T-helper 1 cell treated with Interleukin-12 subunit alpha and Interleukin-12 subunit beta and Interleukin-4 antibody, amounts not matched to agents 30 ng/mL and 1 ng/mL, for 36 hours (primary cell): ENCODE measurements around the gene SPAAR. TPM values are rescaled to one million over a fixed set of nuclear protein-coding genes. Genes with fewer than 3 reads are reported as not detected.
"Not testable (repeated sequence)": the region's sequence is repeated elsewhere in the genome, so short reads cannot be mapped to it uniquely, and the experiment has no call there.

Source experiments
- intact Hi-C: fragments of 100-400 bp; cut with micrococcal nuclease; formaldehyde crosslinking; loops from one replicate; pipeline ENCODE4 v1.15.1; 2024
- total RNA-seq: library from RNA; stranded (reverse); gene quantifications from 2 replicates; pipeline ENCODE4 v1.2.3, GENCODE V29; 2022

The SPAAR gene
- total RNA-seq, 1 donor from 2014 or later, result not detected

- intact Hi-C loops, result loop anchor here (1.0 kb wide), 3 partner anchors 8 to 120 kb away; no protein-coding TSS in a partner anchor
These were observed 6.2 kb upstream of the SPAAR start for GRCh38 chr9:35903049-35903448.

- intact Hi-C loops, result no loop called here
These were observed 5.0 kb upstream of the SPAAR start for GRCh38 chr9:35904338-35904737.

- intact Hi-C loops, result no loop called here
These were observed 4.1 kb upstream of the SPAAR start for GRCh38 chr9:35905051-35905781.

GRCh38 chr9:35905912-35906679, 3.2 kb upstream of the SPAAR start, which contains the start of gene HRCT1:
HRCT1 (plus strand) TSS chr9:35906202; CDS start chr9:35906288, 86 bp downstream.
- intact Hi-C loops, result no loop called here

- intact Hi-C loops, result no loop called here
These were observed 2.2 kb upstream of the SPAAR start for GRCh38 chr9:35906923-35907699.

GRCh38 chr9:35907711-35908503, 1.4 kb upstream of the SPAAR start:
- intact Hi-C loops, result no loop called here

- intact Hi-C loops, result no loop called here
These were observed 675 bp upstream of the SPAAR start for GRCh38 chr9:35908504-35909125.

- intact Hi-C loops, result no loop called here
These were observed 660 bp downstream of the SPAAR start for GRCh38 chr9:35909687-35910612.

- intact Hi-C loops, result loop anchor here (1.0 kb wide), 2 partner anchors 7 to 174 kb away; no protein-coding TSS in a partner anchor
These were observed 1.5 kb downstream of the SPAAR start for GRCh38 chr9:35910613-35911359.

- intact Hi-C loops, result loop anchor here (1.0 kb wide), 2 partner anchors 8 to 175 kb away; no protein-coding TSS in a partner anchor
These were observed 2.4 kb downstream of the SPAAR start for GRCh38 chr9:35911690-35912089.

- intact Hi-C loops, result no loop called here
These were observed 3.6 kb downstream of the SPAAR start for GRCh38 chr9:35912791-35913400.

GRCh38 chr9:35913429-35913828, 4.1 kb downstream of the SPAAR start:
- intact Hi-C loops, result not testable (repeated sequence)

GRCh38 chr9:35914301-35914807, 5.1 kb downstream of the SPAAR start:
- intact Hi-C loops, result no loop called here

GRCh38 chr9:35915681-35916294, 6.5 kb downstream of the SPAAR start:
- intact Hi-C loops, result no loop called here

GRCh38 chr9:35917261-35917660, 8.0 kb downstream of the SPAAR start:
- intact Hi-C loops, result no loop called here

GRCh38 chr9:35918780-35919179, 9.5 kb downstream of the SPAAR start:
- intact Hi-C loops, result no loop called here

GRCh38 chr9:35919212-35920008, 10.1 kb downstream of the SPAAR start:
- intact Hi-C loops, result no loop called here
